Adrenal gland (tissue), 5 donors: ENCODE results near the gene LOXL1.

Experiments
- POLR2A ChIP-seq, 2 donors: fragments of 450-650 bp; IDR thresholded peaks; one replicate each; pipeline ENCODE4 v1.6.1; 2017; ENCODE audit warnings: antibody characterized with exemption in 2 of 2, mild to moderate bottlenecking in 2 of 2, moderate library complexity in 1 of 2
- TF ChIP-seq, protein P1 (sequence below), 6 experiments: fragments of 450-650 bp in 4 of 6; fragments of 200-600 bp in 2 of 6; sonication (generic) in 1 of 6; IDR thresholded peaks; 1 replicate in 5 of 6; 2 replicates in 1 of 6; pipeline versions ENCODE4 v1.5.1 to v1.8.0; 2016 to 2021; ENCODE audit warnings: antibody characterized with exemption in 6 of 6, mild to moderate bottlenecking in 2 of 6, moderate library complexity in 1 of 6
- donor health status: DM: no; HTN: no; CAD: no.

DNA sequence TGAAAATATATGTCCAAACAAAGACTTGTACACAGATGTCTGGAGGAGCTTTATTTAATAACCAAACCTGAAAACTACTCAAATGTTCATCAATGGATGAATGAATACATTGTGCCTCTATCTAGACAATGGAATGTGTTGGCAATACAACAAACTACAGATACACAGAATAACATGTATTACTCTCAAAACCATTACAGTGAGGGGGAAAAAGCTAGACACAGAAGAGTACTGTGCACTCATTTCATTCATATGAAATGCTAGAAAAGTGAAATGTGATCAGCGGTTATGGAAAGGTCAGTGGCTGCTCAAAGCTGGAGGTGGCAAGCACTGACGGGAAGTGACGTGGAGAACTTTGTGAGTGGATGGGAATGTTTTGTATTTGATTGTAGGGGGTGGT is 52.6 kb downstream of the LOXL1 start:
- TF ChIP-seq, protein P1, sequence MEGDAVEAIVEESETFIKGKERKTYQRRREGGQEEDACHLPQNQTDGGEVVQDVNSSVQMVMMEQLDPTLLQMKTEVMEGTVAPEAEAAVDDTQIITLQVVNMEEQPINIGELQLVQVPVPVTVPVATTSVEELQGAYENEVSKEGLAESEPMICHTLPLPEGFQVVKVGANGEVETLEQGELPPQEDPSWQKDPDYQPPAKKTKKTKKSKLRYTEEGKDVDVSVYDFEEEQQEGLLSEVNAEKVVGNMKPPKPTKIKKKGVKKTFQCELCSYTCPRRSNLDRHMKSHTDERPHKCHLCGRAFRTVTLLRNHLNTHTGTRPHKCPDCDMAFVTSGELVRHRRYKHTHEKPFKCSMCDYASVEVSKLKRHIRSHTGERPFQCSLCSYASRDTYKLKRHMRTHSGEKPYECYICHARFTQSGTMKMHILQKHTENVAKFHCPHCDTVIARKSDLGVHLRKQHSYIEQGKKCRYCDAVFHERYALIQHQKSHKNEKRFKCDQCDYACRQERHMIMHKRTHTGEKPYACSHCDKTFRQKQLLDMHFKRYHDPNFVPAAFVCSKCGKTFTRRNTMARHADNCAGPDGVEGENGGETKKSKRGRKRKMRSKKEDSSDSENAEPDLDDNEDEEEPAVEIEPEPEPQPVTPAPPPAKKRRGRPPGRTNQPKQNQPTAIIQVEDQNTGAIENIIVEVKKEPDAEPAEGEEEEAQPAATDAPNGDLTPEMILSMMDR (IDR thresholded peaks at IDR 0.05), result no peak
- TF ChIP-seq POLR2A (IDR thresholded peaks at IDR 0.05), result no peak
